Nephron (organoid): Measurements from ENCODE around the gene DDX5.
"Not testable (repeated sequence)": the region's sequence is repeated elsewhere in the genome, so short reads cannot be mapped to it uniquely, and the experiment has no call there.

Experiments used
- H3K27ac Mint-ChIP-seq, 3 experiments: 2 replicates each; pipeline ENCODE4 v1.8.0; 2020; ENCODE audit warnings: mixed read lengths in 3 of 3, mild to moderate bottlenecking in 2 of 3, moderate library complexity in 1 of 3
- H3K27me3 Mint-ChIP-seq: 2 replicates; pipeline ENCODE4 v1.8.0; 2021; ENCODE audit warnings: low read depth, mild to moderate bottlenecking, moderate library complexity, mixed read lengths
- H3K36me3 Mint-ChIP-seq: 2 replicates; pipeline ENCODE4 v1.8.0; 2020; ENCODE audit warnings: low read depth, mixed read lengths
- H3K4me1 Mint-ChIP-seq: 2 replicates; pipeline ENCODE4 v1.8.0; 2020; ENCODE audit warnings: mixed read lengths
- H3K4me3 Mint-ChIP-seq, 3 experiments: 2 replicates each; pipeline ENCODE4 v1.8.0; 2020; ENCODE audit warnings: mild to moderate bottlenecking in 3 of 3, mixed read lengths in 3 of 3, moderate library complexity in 2 of 3
- H3K9me3 Mint-ChIP-seq: 2 replicates; pipeline ENCODE4 v1.8.0; 2020; ENCODE audit warnings: mixed read lengths
- CTCF ChIP-seq, 3 experiments: fragments of 200-600 bp; sonication (generic); IDR thresholded peaks; one replicate each; pipeline ENCODE4 v1.5.0; 2021; ENCODE audit warnings: antibody characterized with exemption in 3 of 3; ENCODE audit not compliant: unreplicated experiment in 3 of 3

The DDX5 gene

GRCh38 chr17:64496348-64496785, 9.7 kb downstream of the DDX5 start:
- Mint-ChIP-seq H3K27ac (peak overlapping the region; percentile 82 to 96 (median 92)), H3K4me1 (peaks cover 45% of the 10 kb centered on the region), H3K9me3 (no peaks in the 10 kb centered on the region), H3K27me3 (no peaks in the 10 kb centered on the region), H3K36me3 (peaks cover 49% of the 10 kb centered on the region), H3K4me3 (peak overlapping the region; percentile 97 to 99 (median 98))
- TF ChIP-seq CTCF (IDR thresholded peaks at IDR 0.05; ENCODE audit: unreplicated experiment in 3 of 3): no peak

- H3K4me3 Mint-ChIP-seq: peak overlapping the region; percentile 77 to 99 (median 97)
- not testable (repeated sequence) for H3K9me3 Mint-ChIP-seq, H3K27ac Mint-ChIP-seq, H3K27me3 Mint-ChIP-seq
- H3K4me1 Mint-ChIP-seq: peaks cover 39% of the 10 kb centered on the region
- peaks cover 47% of the 10 kb centered on the region for H3K36me3 Mint-ChIP-seq
Measured at GRCh38 chr17:64495300-64495699, 10.8 kb downstream of the DDX5 start.

GRCh38 chr17:64494121-64494520, 12.0 kb downstream of the DDX5 start:
- H3K9me3 Mint-ChIP-seq: no peaks in the 10 kb centered on the region

GRCh38 chr17:64492481-64493109, 13.5 kb downstream of the DDX5 start:
- Mint-ChIP-seq H3K27ac (no peak overlapping the region), H3K27me3 (no peaks in the 10 kb centered on the region), H3K4me3 (no peak overlapping the region), H3K4me1 (peaks cover 25% of the 10 kb centered on the region), H3K9me3 (no peaks in the 10 kb centered on the region), H3K36me3 (peaks cover 41% of the 10 kb centered on the region)
- TF ChIP-seq CTCF (IDR thresholded peaks at IDR 0.05; ENCODE audit: unreplicated experiment in 3 of 3): peak; percentile 35 to 46 (median 35)

More at GRCh38 chr17:64494121-64494520, 12.0 kb downstream of the DDX5 start:
- no peak for TF ChIP-seq CTCF (IDR thresholded peaks at IDR 0.05; ENCODE audit: unreplicated experiment in 3 of 3)
- peak overlapping the region in 1 of 3 experiments; percentile 38 for H3K27ac Mint-ChIP-seq
- H3K36me3 Mint-ChIP-seq: peaks cover 42% of the 10 kb centered on the region
- H3K4me3 Mint-ChIP-seq: peak overlapping the region; percentile 74 to 77 (median 75)
- H3K27me3 Mint-ChIP-seq: no peaks in the 10 kb centered on the region
- peaks cover 32% of the 10 kb centered on the region for H3K4me1 Mint-ChIP-seq

- no peak for TF ChIP-seq CTCF (IDR thresholded peaks at IDR 0.05; ENCODE audit: unreplicated experiment in 3 of 3)
- Mint-ChIP-seq H3K9me3 (no peaks in the 10 kb centered on the region), H3K27me3 (no peaks in the 10 kb centered on the region), H3K4me3 (no peak overlapping the region), H3K4me1 (peaks cover 25% of the 10 kb centered on the region), H3K27ac (no peak overlapping the region), H3K36me3 (peaks cover 41% of the 10 kb centered on the region)
Measured at GRCh38 chr17:64491994-64492393, 14.1 kb downstream of the DDX5 start.

GRCh38 chr17:64491034-64491860, 14.8 kb downstream of the DDX5 start:
- no peak overlapping the region for H3K27ac Mint-ChIP-seq
- TF ChIP-seq CTCF (IDR thresholded peaks at IDR 0.05; ENCODE audit: unreplicated experiment in 3 of 3): peak in 1 of 3 experiments; percentile 10
- H3K36me3 Mint-ChIP-seq: peaks cover 41% of the 10 kb centered on the region
- H3K4me3 Mint-ChIP-seq: no peak overlapping the region
- no peaks in the 10 kb centered on the region for H3K9me3 Mint-ChIP-seq
- H3K4me1 Mint-ChIP-seq: peaks cover 18% of the 10 kb centered on the region
- H3K27me3 Mint-ChIP-seq: no peaks in the 10 kb centered on the region
